DMS153 treated with DMSO at 0.1 percent for 48 hours (cell line): ENCODE results near the gene SRRM2.

Experiments
- DNase-seq: peaks from one replicate; lab custom pipeline; 2025; ENCODE audit not compliant: unreplicated experiment; lab: John Stamatoyannopoulos, UW

SRRM2 gene

DNA sequence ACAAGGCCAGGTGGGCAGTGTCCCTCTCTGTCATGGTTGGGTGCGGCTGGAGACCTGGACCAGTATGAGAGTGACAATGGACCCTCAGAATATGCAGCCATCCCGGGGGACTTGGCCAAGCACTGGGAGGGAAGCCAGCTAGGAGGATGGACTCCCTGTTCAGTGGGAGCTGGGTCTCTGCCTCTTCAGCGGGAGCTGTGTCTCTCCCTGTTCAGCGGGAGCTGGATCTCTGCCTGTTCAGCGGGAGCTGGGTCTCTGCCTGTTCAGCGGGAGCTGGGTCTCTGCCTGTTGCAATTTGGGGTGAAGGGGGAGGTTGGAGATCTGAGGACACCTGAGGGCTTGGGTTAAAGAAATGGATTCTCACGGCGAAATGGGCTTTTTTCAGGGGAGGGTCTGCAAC, 38.7 kb downstream of the SRRM2 start:
- DNase-seq = no peak

DNA sequence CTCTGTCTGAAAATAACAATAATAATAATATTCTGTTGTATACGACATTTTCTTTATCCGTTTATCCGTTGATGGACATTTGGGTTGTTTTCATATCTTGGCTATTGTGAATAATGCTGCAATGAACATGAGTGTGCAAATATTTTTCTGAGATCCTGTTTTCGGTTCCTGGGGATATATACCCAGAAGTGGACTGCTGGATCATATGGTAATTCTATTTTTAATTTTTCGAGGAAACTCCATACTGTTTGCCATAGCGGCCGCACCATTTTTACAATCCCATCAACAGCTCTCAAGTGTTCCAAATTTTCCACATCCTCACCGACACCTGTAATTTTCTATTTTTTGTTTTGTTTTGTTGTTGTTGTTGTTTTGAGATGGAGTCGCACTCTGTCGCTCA, 40.5 kb downstream of the SRRM2 start:
- no peak for DNase-seq

DNA sequence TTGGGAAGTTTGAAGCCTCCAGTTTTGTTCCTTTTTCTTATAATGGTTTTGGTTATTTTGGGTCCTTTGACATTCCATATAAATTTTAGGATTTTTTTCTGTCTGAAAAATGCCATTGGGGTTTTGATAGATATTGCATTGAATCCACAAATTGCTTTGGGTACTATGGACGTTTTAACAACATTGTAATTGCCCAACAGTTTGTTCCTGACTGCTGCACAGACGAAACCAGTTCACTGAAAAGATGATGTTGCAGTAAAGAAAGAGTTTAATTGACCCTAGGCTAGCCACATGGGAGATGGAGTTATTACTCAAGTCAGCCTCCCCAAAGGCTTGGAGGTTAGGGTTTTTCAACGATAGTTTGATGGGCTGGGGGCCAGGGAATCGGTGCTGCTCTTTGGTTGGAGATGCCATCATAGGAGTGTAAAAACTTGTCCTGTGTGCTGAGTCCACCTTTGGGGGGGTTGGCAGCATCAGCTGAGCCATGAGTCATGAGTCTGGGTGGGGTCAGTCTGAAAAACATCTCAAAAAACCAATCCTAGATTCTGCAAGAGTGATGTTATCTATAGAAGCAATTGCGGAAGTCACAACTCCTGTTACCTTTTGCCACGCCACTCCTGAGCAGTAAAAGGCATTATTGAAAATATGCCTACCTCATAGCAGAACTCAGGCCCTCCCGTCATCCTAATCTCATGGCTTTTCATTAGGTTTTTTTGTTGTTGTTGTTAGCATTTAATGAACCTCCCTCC, 43.1 kb downstream of the SRRM2 start:
- no peak for DNase-seq

DNA sequence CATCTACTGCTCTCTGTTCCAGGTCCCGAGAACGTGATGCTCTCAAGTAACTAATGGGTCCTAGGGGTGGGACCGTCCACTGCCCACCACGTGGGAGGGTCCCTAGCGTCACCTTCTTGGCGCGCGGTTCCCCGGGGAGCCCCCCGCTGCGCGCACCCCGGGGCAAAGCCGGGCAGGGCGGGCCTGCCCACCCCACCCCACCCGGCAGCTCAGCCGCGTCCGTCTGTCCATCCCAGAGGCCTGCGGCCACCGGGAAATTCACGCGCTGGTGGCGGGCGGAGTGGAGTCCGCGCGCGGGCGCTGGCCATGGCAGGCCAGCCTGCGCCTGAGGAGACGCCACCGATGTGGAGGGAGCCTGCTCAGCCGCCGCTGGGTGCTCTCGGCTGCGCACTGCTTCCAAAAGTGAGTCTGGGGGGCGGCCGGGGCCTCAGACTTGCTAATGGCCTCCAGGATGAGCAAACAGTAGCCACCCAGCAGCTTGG, 46.3 kb downstream of the SRRM2 start:
- no peak for DNase-seq

DNA sequence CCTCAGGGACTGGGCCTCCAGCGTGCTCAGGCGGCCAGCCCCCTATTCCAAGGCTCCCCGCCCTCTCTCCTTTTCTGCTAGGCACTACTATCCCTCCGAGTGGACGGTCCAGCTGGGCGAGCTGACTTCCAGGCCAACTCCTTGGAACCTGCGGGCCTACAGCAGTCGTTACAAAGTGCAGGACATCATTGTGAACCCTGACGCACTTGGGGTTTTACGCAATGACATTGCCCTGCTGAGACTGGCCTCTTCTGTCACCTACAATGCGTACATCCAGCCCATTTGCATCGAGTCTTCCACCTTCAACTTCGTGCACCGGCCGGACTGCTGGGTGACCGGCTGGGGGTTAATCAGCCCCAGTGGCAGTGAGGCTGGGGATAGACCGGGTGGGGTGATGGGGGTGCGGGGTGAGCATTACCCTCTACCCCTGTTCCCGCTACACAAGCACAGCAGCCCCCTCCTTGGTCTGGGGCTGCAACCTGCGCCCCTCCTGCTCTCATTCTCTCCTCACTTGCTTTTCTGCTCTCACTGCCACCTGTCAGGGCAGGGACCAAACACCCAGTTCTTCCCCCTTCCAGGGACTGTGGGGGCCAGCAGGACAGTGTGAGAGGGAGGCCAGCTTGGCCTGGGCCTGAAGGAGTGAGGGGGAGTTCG, 46.9 kb downstream of the SRRM2 start:
- DNase-seq = no peak

DNA sequence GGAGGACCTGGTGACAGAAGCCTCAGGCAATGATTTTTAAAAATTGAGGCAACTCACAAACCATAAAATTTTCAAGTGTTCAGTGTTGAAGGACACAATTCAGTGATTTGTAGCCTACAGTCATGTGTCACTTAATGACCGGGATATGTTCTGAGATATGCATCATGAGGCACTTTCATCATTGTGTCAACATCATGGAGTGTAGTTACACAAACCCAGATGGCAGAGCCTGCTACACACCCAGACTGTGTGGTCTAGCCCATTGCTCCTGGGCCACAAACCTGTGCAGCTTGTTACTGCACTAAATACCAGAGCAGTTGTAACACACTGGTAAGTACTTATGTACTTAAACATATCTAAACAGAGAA, 47.4 kb downstream of the SRRM2 start:
- no peak for DNase-seq

DNA sequence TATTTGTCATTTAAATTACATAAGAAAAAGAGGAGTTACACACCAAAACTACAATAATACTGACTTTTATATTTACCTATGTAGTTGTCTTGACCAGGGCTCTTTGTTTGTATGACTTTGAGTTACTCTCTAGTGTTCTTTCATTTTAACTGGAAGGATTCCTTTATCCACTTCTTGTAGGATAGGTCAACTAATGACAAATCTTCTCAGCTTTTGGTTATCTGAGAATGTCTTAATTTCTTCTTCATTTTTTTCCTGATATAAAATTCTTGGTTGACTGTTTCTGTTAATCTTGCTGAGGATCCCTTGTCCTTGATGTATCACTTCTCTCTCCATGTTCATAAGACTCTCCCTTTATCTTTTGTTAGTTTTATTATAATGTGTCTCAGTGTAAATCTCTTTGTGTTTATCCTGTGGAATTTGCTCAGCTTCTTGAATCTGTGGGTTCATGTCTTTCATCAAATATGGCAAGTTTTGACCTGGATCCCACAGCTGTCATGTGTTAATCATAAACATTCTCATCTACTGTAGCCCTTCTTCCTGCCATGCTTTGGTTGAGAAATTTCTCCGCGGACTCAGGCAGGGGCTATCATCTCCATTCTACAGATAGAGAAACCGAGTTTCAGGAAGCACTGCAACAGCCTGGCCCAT, 51.2 kb downstream of the SRRM2 start:
- no peak for DNase-seq

DNA sequence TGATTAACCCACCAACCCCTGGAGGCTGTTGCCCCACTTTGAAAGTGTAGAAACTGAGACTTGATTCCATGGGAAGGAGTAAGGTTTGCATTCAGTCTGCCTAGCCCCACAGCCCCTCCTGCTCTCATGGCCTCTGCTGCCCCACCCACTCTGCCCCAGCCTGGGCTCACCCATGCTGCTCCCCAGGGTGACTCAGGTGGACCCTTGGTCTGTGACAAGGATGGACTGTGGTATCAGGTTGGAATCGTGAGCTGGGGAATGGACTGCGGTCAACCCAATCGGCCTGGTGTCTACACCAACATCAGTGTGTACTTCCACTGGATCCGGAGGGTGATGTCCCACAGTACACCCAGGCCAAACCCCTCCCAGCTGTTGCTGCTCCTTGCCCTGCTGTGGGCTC, 52.3 kb downstream of the SRRM2 start:
- DNase-seq = no peak

DNA sequence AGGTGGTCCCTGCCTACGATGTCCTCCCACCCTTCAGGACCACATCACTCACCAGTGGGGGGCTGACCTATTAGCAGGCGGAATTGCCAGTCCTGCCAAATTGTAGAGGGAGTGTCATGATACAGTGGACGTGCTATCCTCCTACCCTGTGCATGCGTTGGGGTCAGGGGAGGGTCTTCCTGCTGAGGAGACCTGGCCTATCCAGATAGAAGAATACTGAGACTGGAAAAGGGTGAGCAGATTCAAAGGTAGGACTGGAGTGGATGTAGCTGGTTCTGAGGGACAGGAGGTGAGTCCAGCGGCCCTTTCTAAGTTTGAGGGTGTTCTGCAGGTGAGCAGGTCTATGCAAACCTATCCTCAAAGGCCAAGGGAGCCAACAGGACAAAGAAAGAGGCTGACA, 53.8 kb downstream of the SRRM2 start:
- DNase-seq = no peak

DNA sequence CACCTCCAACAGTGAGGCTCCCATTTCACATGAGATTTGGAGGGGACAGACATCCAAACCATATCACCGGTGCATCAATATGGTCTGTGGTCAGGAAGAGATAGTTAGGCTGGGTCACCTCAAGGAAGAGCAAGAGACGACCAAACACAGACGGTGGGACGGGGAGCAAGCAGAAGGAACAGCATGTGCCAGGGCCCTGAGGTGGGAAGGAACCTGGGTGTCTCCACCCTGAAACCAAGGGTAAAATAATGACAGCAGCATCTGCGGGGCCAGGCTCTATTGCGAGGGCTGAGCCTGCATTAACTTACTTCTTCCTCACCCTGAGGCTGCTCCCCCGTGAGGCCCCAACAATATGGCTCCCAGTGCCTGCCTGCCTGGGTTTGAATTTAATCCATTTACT, 55.7 kb downstream of the SRRM2 start:
- no peak for DNase-seq

DNA sequence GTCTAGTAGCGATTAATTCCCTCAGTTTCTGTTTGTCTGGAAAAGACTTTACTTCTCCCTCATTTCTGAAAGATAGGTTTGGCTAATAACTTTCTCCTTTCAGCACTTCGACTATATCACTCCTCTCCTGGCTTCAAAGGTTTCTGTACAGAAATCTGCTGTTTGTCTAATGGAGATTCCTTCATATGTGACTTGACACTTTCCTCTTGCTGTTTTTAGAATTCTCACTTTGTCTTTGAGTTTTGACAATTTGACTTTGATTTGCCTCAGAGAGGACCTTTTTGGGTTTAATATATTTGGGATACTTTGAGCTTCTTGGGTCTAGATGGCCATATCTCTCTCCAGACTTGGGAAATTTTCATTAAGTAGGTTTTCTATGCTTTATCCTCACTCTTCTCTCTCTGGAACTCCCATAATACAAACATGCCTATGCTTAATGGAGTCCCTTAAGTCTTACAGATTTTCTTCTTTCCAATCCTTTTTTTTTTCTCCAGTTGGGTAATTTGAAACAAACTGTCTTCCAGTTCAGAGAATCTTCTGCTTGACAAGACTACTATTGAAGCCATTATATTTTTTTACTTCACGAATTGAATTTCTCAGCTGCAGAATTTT, 56.8 kb downstream of the SRRM2 start:
- DNase-seq = no peak

DNA sequence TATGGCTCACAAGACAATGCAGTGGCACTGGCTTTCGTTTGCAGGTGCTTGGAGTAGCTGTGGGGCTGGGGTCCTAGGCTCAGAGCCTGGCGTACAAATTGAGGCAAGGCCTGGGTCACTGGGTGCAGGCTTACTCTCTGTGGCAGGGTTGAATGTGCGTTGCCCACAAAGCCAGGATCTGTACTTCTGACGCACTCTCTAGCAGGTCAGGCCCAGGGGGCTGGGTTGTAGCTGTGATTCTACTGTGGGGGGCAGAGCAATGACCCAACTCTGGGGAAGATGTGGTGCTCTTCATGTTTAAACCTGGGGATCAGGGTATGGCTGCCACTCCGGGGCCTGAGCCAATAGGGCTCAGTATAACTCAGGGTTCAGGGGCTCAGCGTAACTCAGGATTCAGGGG, 58.2 kb downstream of the SRRM2 start:
- no peak for DNase-seq

DNA sequence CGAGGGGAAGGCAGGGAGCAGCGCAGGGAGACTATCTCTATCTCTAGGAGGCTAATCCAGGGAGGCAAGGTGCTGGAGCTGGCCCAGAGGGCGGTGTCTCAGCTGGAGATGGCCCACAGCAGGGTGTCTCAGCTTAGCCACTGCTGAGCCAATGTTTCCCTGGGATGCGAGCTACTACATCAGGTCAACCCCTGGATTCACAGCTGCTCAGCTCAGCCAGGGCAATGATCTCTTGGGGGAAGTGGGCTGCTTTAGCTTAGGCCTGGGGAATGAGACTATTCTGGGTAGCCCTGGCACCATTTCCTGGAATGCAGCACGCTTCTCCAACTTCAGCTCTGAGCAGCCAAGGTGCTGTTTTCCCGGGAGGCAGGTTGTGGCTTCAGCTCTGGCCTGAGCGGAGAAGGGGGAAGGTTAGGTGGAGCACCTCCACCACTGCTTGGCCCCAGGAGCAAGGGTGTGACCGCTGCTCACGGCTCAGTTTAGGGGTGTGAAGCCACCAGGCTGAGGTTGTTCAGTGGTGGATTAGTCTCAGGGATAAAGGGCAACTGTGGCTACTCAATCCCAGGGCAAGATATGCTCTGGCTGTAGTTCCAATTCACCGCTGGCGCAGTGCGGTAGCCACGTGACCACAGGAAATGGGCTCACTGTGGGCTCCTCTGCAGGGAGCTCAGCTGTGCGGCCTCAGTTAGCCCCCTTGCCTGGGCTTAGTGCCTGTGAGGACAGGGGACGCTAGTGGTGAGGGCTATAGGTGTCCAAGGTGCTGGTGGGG, 59.4 kb downstream of the SRRM2 start:
- no peak for DNase-seq

DNA sequence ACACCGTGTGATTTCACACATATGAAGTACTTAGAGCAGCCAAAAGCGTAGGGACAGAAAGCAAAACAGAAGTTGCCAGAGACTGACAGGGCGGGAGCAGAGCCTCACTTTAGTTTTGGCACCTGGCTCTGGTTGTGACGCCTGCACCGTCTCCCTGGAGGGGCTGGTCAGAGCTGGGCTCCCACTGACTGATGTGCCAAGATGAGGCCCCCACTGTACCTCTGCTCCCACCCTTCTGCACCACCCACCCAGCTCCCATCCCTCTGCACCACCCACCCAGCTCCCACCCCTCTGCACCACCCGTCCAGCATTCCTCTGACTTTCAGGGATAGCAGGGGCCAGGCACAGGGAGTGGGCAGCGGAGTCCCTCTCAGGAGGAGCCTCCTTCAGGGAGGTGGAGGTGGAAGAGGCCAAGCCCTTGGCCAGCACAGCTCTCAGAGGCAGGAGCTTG, 61.4 kb downstream of the SRRM2 start:
- no peak for DNase-seq

DNA sequence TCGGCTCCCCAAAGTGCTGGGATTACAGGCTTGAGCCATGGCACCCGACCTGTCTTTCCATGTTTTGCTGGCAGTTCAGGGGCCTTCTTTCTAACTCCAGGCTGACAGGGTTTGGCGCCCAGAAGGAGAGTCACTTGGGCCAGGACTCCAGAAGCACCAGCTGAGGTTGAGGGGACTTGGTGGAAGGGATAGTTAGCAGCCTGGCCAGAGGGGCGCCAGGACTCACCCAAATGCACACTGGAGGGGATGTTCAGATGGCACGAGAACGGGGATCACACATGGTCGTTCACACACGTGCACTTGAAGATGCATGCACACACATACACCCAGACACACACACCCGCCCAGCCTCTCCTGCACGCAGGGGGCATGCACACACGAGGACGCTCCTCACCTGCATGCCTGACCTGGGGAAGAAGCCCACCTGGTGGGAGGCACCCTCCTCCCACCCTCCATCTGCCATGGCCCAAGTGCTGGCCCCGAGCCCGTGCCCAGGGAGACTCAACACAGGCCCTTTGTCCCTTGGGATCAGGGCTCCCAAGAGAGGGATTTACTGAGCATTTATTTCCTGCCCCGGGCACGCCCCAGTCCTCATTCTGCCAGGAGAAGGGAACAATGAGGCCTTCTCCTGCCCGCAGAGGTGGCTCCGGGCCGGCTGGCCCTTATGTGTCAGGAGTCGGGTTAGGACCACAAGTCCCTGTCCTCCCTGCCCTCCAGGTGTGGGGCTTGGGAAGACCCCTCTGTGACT, 62.3 kb downstream of the SRRM2 start:
- no peak for DNase-seq

DNA sequence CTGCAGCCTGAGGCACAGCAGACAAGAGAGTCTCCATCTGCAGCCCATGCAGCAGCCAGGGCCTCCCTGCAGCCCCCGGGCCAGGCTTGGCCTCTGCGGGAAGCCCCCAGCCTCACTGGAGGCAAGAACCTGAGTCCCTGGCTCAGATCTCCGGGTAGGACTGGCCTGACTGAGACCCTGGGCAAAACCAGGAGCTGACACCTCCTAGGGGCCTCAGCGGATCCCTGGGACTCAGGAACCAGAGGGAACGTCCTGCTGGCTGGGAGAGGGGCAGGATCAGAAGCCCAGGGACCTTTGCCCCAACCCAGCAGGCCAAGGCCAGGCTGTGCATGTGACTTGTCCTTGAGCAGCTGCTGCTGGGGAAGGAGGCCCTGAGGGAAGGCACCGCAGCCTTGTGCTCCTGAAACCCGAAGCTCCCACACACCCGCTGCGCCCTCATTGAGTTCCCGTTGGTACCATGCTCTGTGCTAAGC, 62.9 kb downstream of the SRRM2 start:
- no peak for DNase-seq

DNA sequence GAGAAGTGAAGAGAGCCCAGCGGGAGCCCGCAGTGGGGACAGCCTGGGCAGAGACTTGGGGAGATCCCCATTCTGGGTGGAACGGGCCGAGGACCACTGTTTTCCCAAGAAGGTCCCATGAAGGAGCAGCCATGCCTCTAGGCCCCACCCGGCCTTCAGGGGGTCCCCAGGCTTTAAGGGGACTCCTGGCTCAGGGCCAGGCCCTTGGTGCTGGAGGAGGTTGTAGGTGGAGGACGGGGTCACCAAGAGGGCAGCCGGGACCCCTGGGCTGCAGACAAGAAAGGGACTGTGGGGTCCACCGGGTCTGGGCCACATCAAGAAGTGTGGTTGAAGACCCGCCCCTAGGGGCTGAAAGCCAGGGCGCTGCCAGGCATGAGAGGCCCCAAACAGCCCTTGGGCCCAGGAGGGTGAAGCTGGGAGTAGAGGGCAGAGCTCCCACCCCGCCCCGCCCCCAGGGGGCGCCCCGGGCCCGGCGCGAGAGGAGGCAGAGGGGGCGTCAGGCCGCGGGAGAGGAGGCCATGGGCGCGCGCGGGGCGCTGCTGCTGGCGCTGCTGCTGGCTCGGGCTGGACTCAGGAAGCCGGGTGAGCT, 64.4 kb downstream of the SRRM2 start, which contains the start of gene PRSS21:
Gene PRSS21 (plus strand): TSS at position 487 of the 589 bp plus-strand sequence. CDS start 32 bp downstream, at position 519.
- DNase-seq = no peak

DNA sequence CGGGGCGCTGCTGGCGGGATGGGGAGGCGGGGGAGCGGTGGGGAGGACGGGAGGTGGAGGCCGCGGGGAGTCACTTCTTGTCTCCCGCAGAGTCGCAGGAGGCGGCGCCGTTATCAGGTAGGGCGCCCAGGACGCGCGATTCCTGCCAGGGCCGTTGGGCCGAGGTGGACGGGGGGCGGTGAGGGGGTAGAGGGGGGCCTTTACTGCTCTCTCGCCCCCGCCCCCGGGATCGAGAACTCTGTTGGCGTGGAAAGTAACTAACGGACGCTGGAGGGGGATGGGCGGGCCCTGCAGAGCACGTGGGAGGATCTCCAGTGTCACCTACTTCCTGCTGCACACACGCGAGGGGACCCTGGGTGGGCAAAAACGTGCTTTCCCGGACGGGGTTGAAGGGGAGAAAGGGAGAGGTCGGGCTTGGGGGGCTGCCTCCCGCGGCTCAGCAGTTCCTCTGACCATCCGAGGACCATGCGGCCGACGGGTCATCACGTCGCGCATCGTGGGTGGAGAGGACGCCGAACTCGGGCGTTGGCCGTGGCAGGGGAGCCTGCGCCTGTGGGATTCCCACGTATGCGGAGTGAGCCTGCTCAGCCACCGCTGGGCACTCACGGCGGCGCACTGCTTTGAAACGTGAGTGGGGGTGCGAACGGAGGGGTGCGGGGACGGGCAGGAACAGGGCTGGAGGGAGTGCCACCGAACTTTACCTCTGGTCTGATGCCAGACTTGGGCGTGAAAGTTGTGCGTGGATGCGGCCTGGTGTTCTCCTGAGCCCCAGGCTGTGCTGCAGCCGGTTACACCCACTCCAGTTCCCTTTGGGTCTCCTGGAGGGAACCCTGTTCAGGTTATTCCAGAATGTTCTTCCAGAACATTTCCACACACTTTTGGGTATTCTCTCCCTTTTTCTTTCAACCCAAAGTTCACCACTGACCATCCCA, 65.2 kb downstream of the SRRM2 start:
- DNase-seq = no peak
